ENCODE results near the gene ATXN10.

DNA sequence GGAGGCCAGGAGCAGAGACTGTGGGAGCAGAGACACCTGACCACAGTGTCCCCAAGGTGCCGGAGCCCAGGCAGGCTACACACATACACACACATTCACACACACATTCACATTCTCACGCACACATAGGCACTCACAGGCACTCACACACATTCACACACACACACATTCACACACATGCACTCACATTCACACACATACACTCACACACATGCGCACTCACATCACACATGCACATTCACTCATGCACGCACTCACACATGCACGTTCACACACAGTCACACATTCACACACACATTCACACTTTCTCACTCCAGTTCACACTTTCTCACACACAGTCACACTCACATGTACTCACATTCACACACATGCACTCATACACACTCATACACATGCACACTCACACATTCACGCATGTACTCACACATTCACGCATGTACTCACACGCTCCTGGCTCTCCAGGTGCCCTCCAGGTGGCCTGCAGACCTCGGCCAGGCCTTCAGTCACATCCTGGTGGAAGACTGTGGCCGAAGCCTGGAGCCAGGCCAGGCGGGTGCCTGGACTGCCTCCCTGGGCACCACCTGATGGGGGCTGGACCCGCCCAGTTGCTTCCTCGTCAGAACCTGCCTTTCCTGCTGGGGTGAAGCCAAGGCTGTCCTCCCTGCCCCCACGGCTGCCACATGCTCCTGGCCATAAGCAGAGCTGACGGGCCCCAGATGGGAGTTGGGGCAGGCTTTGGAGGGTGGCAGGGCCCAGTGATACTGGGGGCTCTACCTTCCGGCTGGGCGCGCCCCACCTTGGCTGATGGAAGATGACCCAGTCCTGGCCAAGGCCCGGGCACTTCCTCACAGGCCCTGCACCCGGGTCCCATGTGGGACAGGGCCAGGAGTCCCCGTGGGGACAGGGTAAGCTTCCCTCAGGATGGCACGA is 215.8 kb downstream of the ATXN10 start:
- TF ChIP-seq POLR2AphosphoS5 (IDR thresholded peaks at IDR 0.05; ENCODE audit: low read depth, low read length), result no peak
- TF ChIP-seq, protein P1, sequence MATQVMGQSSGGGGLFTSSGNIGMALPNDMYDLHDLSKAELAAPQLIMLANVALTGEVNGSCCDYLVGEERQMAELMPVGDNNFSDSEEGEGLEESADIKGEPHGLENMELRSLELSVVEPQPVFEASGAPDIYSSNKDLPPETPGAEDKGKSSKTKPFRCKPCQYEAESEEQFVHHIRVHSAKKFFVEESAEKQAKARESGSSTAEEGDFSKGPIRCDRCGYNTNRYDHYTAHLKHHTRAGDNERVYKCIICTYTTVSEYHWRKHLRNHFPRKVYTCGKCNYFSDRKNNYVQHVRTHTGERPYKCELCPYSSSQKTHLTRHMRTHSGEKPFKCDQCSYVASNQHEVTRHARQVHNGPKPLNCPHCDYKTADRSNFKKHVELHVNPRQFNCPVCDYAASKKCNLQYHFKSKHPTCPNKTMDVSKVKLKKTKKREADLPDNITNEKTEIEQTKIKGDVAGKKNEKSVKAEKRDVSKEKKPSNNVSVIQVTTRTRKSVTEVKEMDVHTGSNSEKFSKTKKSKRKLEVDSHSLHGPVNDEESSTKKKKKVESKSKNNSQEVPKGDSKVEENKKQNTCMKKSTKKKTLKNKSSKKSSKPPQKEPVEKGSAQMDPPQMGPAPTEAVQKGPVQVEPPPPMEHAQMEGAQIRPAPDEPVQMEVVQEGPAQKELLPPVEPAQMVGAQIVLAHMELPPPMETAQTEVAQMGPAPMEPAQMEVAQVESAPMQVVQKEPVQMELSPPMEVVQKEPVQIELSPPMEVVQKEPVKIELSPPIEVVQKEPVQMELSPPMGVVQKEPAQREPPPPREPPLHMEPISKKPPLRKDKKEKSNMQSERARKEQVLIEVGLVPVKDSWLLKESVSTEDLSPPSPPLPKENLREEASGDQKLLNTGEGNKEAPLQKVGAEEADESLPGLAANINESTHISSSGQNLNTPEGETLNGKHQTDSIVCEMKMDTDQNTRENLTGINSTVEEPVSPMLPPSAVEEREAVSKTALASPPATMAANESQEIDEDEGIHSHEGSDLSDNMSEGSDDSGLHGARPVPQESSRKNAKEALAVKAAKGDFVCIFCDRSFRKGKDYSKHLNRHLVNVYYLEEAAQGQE (IDR thresholded peaks at IDR 0.05; ENCODE audit: insufficient read depth in 1 of 2, low read depth in 2 of 2, low read length in 2 of 2), result no peak

Measured in PFSK-1 (cell line).